WTC11 (cell line): ENCODE results near the gene NDST4.

Source experiments
- CREB1 ChIP-seq: sonication (generic); formaldehyde crosslinking; IDR thresholded peaks from 2 replicates; pipeline ENCODE4 v1.8.0; 2023; ENCODE audit warnings: mild to moderate bottlenecking, missing genetic modification reagents
- CTCF ChIP-seq: fragments of 200-600 bp; IDR thresholded peaks from 2 replicates; pipeline ENCODE4 v1.8.0; 2022; ENCODE audit warnings: antibody characterized with exemption
- GABPB1 ChIP-seq: sonication (generic); formaldehyde crosslinking; IDR thresholded peaks from 2 replicates; pipeline ENCODE4 v1.8.1; 2023; ENCODE audit warnings: mild to moderate bottlenecking, missing genetic modification reagents
- KAT7 ChIP-seq: sonication (generic); formaldehyde crosslinking; IDR thresholded peaks from 2 replicates; pipeline ENCODE4 v1.8.1; 2023; ENCODE audit warnings: missing genetic modification reagents, mild to moderate bottlenecking, borderline replicate concordance
- NR1H2 ChIP-seq: sonication (generic); formaldehyde crosslinking; IDR thresholded peaks from 2 replicates; pipeline ENCODE4 v1.9.0; 2021; ENCODE audit warnings: mild to moderate bottlenecking, moderate library complexity, missing genetic modification reagents
- TEAD4 ChIP-seq: sonication (generic); formaldehyde crosslinking; IDR thresholded peaks from 2 replicates; pipeline ENCODE4 v1.8.0; 2022; ENCODE audit warnings: mild to moderate bottlenecking, missing genetic modification reagents
- TF ChIP-seq, protein P1 (sequence below): sonication (generic); formaldehyde crosslinking; IDR thresholded peaks from 2 replicates; pipeline ENCODE4 v1.8.1; 2023; ENCODE audit warnings: mild to moderate bottlenecking, missing genetic modification reagents, moderate library complexity

DNA sequence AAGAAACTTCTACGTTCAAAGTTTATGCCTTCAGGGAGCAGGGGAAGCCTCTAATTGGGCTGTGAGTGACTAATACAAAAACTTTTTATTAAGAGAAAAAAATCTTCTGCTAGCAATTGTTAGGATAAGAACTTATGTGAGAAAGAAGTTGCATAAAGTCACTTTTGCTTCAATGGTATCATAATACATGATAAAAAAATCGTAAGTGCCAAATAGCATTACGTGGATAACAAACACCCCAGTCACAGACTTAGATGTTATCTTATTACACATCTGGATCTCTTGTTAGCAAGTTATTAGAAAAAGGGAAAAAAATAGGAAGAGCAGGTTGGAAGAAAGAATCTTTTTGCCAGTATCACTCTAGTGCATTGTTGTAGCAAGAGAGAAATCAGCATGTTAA lies 4.2 kb upstream of the NDST4 start:
- TF ChIP-seq NR1H2 (CRISPR knock-in tag): no peak
- TF ChIP-seq KAT7 (CRISPR knock-in tag): no peak
- TF ChIP-seq CTCF: no peak
- TF ChIP-seq, protein P1, sequence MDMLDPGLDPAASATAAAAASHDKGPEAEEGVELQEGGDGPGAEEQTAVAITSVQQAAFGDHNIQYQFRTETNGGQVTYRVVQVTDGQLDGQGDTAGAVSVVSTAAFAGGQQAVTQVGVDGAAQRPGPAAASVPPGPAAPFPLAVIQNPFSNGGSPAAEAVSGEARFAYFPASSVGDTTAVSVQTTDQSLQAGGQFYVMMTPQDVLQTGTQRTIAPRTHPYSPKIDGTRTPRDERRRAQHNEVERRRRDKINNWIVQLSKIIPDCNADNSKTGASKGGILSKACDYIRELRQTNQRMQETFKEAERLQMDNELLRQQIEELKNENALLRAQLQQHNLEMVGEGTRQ: no peak
- TF ChIP-seq GABPB1 (CRISPR knock-in tag): no peak
- no peak for TF ChIP-seq CREB1
- TF ChIP-seq TEAD4 (CRISPR knock-in tag): no peak
